Mesenchymal stem cell (in vitro differentiated cells and primary cell): ENCODE measurements around the gene DTX3.
A peak's percentile ranks its signal among the peaks of the same experiment; 100 is the strongest.
"Not testable (repeated sequence)": the region's sequence is repeated elsewhere in the genome, so short reads cannot be mapped to it uniquely, and the experiment has no call there.

Experiments used
- DNase-seq: peaks from one replicate; pipeline ENCODE4 v3.0.0-alpha.2; 2013
- H2AFZ ChIP-seq: one replicate; pipeline ENCODE4 v1.6.1; 2013; ENCODE audit warnings: low read depth, mild to moderate bottlenecking, control low read depth, inconsistent platforms, low read length, moderate library complexity
- H2AK5ac ChIP-seq: 2 replicates; pipeline ENCODE4 v1.6.1; 2013; ENCODE audit warnings: low read length, moderate library complexity, mild to moderate bottlenecking, inconsistent platforms; ENCODE audit not compliant: severe bottlenecking
- H2BK120ac ChIP-seq: one replicate; pipeline ENCODE4 v1.6.1; 2013; ENCODE audit warnings: low read depth, mild to moderate bottlenecking, inconsistent platforms, low read length, moderate library complexity
- H2BK12ac ChIP-seq, 2 experiments: one replicate each; pipeline ENCODE4 v1.6.1; 2013; ENCODE audit warnings: inconsistent platforms in 2 of 2, low read length in 2 of 2, mild to moderate bottlenecking in 2 of 2, moderate library complexity in 2 of 2, control low read depth in 1 of 2
- H2BK15ac ChIP-seq: one replicate; pipeline ENCODE4 v1.6.1; 2013; ENCODE audit warnings: mild to moderate bottlenecking, low read depth, inconsistent platforms; ENCODE audit not compliant: poor library complexity, severe bottlenecking
- H2BK5ac ChIP-seq: 2 replicates; pipeline ENCODE4 v1.6.1; 2013; ENCODE audit warnings: low read depth, mild to moderate bottlenecking, low read length, control low read depth, inconsistent platforms; ENCODE audit not compliant: poor library complexity, severe bottlenecking
- H3K14ac ChIP-seq, 2 experiments: one replicate each; pipeline ENCODE4 v1.6.1; 2013; ENCODE audit warnings: inconsistent platforms in 2 of 2, low read length in 2 of 2, control low read depth in 1 of 2, mild to moderate bottlenecking in 1 of 2, moderate library complexity in 1 of 2
- H3K18ac ChIP-seq, 2 experiments: one replicate each; pipeline ENCODE4 v1.6.1; 2013; ENCODE audit warnings: inconsistent platforms in 2 of 2, low read length in 2 of 2, control low read depth in 1 of 2, low read depth in 1 of 2, mild to moderate bottlenecking in 1 of 2
- H3K23ac ChIP-seq, 2 experiments: one replicate each; pipeline ENCODE4 v1.6.1; 2013; ENCODE audit warnings: inconsistent platforms in 2 of 2, low read length in 2 of 2, mild to moderate bottlenecking in 2 of 2, moderate library complexity in 2 of 2, control low read depth in 1 of 2
- H3K27ac ChIP-seq: 2 replicates; pipeline ENCODE4 v1.5.1; 2013; ENCODE audit warnings: mild to moderate bottlenecking, moderate library complexity, low read length, control low read depth, inconsistent platforms; ENCODE audit not compliant: poor library complexity, severe bottlenecking
- H3K27me3 ChIP-seq, 2 experiments: 2 replicates each; pipeline versions ENCODE4 v1.6.1 to v1.7.0; 2013; ENCODE audit warnings: low read length in 2 of 2, mild to moderate bottlenecking in 2 of 2, moderate library complexity in 2 of 2, control low read depth in 1 of 2, inconsistent platforms in 1 of 2; ENCODE audit not compliant: control insufficient read depth in 1 of 2, insufficient read depth in 1 of 2
- H3K36me3 ChIP-seq, 2 experiments: 2 replicates each; pipeline versions ENCODE4 v1.6.1 to v1.7.0; 2013; ENCODE audit warnings: low read length in 2 of 2, control low read depth in 1 of 2, inconsistent platforms in 1 of 2, low read depth in 1 of 2, mild to moderate bottlenecking in 1 of 2; ENCODE audit not compliant: insufficient read depth in 2 of 2, control insufficient read depth in 1 of 2
- H3K4ac ChIP-seq, 2 experiments: one replicate each; pipeline ENCODE4 v1.6.1; 2013; ENCODE audit warnings: inconsistent platforms in 2 of 2, low read length in 2 of 2, mild to moderate bottlenecking in 2 of 2, moderate library complexity in 2 of 2, control low read depth in 1 of 2, low read depth in 1 of 2
- H3K4me1 ChIP-seq: 2 replicates; pipeline ENCODE4 v1.6.1; 2013; ENCODE audit warnings: low read depth, low read length, control low read depth; ENCODE audit not compliant: control insufficient read depth, insufficient read depth
- H3K4me2 ChIP-seq: 2 replicates; pipeline ENCODE4 v1.6.1; 2013; ENCODE audit warnings: low read length, mild to moderate bottlenecking, inconsistent platforms; ENCODE audit not compliant: poor library complexity, severe bottlenecking
- H3K4me3 ChIP-seq, 2 experiments: 2 replicates each; pipeline versions ENCODE4 v1.5.1 to v1.7.0; 2013; ENCODE audit warnings: low read length in 2 of 2, mild to moderate bottlenecking in 2 of 2, control low read depth in 1 of 2, low read depth in 1 of 2; ENCODE audit not compliant: insufficient read depth in 1 of 2
- H3K79me1 ChIP-seq: replicated peaks from 2 replicates; pipeline ENCODE4 v1.6.1; 2013; ENCODE audit warnings: mild to moderate bottlenecking, control low read depth, low read length, inconsistent platforms; ENCODE audit not compliant: poor library complexity, severe bottlenecking
- H3K9ac ChIP-seq: 2 replicates; pipeline ENCODE4 v1.7.0; 2013; ENCODE audit warnings: mild to moderate bottlenecking, low read length, moderate library complexity
- H3K9me3 ChIP-seq: 2 replicates; pipeline ENCODE4 v1.7.0; 2013; ENCODE audit warnings: mild to moderate bottlenecking, low read length; ENCODE audit not compliant: control insufficient read depth
- H4K8ac ChIP-seq: one replicate; pipeline ENCODE4 v1.6.1; 2013; ENCODE audit warnings: inconsistent platforms, mild to moderate bottlenecking, low read length, moderate library complexity
- H4K91ac ChIP-seq: one replicate; pipeline ENCODE4 v1.6.1; 2013; ENCODE audit warnings: mild to moderate bottlenecking, low read length, inconsistent platforms
- WGBS: methylation state at CpG from one replicate; pipeline ENCODE4 v1.1.7; 2013; ENCODE audit warnings: mixed read lengths; 5-methylcytosine and 5-hydroxymethylcytosine counted together

DTX3 gene

DNA sequence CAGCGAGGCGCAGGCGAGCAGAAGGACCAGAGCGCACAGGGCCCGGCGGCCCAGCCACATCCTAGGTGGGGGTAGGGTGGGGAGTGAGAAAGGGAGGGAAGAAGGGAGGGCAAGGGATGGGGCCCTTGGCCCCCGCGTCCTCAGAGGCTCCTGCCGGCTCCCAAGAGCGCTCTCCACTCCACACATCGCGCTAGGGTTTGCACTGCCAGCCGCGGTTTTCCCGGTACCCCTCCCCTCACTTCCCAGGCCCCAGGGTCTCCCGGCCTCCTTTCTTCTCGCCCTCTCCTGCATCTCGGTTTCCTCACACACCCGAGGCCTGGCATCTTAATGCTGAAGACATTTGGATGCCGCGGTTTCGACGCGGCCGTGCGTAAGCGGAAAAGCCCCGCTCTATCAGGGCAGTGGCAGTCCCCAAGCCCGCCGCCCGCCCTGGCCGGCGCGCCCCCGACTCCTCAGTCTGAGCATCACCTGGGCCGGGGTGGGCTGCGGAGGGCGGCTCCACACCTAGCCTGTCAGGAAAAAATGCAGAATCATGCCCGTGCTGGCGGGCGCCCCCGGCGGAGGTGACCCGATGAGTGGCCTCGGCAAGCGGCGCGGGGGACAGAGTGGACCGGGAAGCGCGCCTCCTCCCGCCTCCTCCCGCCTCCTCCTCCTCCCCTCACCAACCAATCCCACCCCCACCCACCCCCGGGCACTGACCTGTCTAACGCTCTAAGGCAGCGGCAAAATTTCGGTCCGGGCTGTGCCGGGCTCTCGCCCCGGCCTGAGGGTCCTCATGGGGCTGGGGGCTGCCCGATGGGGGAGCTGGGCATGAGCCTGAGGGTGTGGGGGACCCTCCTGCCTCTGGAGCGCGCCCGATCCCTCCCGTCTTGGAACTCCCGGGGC, 27.7 kb downstream of the DTX3 start:
- DNase-seq = peak; percentile 32
- peak overlapping the region; percentile 45 to 66 for H3K4me3 ChIP-seq
- H2AK5ac ChIP-seq = no peak overlapping the region
- H3K9me3 ChIP-seq = no peaks in the 10 kb centered on the region
- under 1% methylated on average over 45 of the region's 67 CpGs for WGBS
- H2AFZ ChIP-seq = peak overlapping the region; percentile 78
- H3K36me3 ChIP-seq = no peaks in the 10 kb centered on the region
- H3K4me2 ChIP-seq = peak overlapping the region; percentile 100
- H3K18ac ChIP-seq = peak overlapping the region in 1 of 2 experiments; percentile 21
- H2BK12ac ChIP-seq = no peak overlapping the region
- H3K27me3 ChIP-seq = peaks cover 68 to 77% of the 10 kb centered on the region in 2 experiments
- H3K9ac ChIP-seq = no peak overlapping the region
- H4K91ac ChIP-seq = no peak overlapping the region
- no peaks in the 10 kb centered on the region for H3K79me1 ChIP-seq
- H4K8ac ChIP-seq = no peak overlapping the region
- H3K23ac ChIP-seq = no peak overlapping the region
- no peak overlapping the region for H2BK5ac ChIP-seq
- no peak overlapping the region for H2BK120ac ChIP-seq
- H3K27ac ChIP-seq = no peak overlapping the region
- H3K4ac ChIP-seq = no peak overlapping the region
- peak overlapping the region in 1 of 2 experiments; percentile 51 for H3K14ac ChIP-seq
- peaks cover 23% of the 10 kb centered on the region for H3K4me1 ChIP-seq
- peak overlapping the region; percentile 1 for H2BK15ac ChIP-seq

DNA sequence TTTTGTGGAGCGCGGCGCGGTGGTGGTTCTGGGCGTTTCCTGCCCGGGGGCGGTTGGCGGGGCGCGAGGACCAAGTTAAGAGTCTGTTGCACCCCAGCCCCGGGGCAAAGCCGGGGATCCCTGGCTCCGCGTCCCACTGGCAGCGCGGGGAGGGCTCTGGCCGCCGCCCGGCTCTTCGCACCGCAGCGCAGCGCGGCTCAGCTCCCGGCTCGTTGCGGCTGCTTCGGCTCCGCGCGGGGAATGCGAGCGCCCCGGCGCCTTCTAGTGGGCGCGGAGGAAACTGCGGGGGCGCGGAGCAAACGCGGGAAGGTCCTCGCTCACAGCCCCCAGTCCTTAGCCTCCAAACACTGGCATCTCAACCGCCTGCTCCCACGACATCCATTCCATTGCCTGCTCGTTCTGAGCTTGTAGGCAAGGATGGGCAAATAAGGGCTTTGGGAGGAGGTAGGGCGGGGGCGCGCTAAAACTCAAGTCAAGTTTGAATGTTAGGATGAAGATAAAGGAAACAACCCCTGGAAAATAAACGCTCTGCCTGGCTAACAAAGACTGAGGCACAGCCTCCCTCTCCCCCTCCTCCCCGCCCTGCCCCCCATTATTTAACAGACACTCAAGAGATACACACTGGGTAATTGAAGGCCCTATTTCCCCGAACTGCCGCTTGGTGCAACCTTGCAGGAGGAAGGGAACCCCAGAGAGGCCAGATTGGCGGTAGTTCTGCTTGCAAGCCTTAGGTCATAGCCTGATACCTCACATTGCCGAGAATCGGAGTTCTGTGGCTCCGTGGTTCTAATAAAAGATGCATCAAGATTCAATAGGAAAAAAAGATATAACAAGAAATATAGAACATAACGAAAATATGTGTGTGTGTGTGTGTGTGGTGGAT, 28.6 kb downstream of the DTX3 start, which contains the start of gene B4GALNT1:
TSS of gene B4GALNT1 (minus strand) at position 244 of the 883 bp plus-strand sequence. CDS start 1,069 bp downstream, outside the sequence.
- no peak within 1 kb of the TSS for H4K8ac ChIP-seq
- no peaks in the 10 kb centered on the region for H3K36me3 ChIP-seq
- H2BK15ac ChIP-seq = peak within 1 kb of the TSS; percentile 77
- H3K9ac ChIP-seq = no peak within 1 kb of the TSS
- no peaks in the 10 kb centered on the region for H3K79me1 ChIP-seq
- H3K27ac ChIP-seq = no peak within 1 kb of the TSS
- peak within 1 kb of the TSS; percentile 78 for H2AFZ ChIP-seq
- 8% methylated on average over 31 of the region's 58 CpGs for WGBS
- H2BK12ac ChIP-seq = no peak within 1 kb of the TSS
- H3K14ac ChIP-seq = peak within 1 kb of the TSS in 1 of 2 experiments; percentile 51
- peak; percentile 64 for DNase-seq
- H2BK5ac ChIP-seq = no peak within 1 kb of the TSS
- H4K91ac ChIP-seq = no peak within 1 kb of the TSS
- H3K4me1 ChIP-seq = peaks cover 16% of the 10 kb centered on the region
- no peak within 1 kb of the TSS for H3K4ac ChIP-seq
- peak within 1 kb of the TSS; percentile 45 to 66 for H3K4me3 ChIP-seq
- no peaks in the 10 kb centered on the region for H3K9me3 ChIP-seq
- no peak within 1 kb of the TSS for H2AK5ac ChIP-seq
- peaks cover 62 to 73% of the 10 kb centered on the region in 2 experiments for H3K27me3 ChIP-seq
- peak within 1 kb of the TSS in 1 of 2 experiments; percentile 21 for H3K18ac ChIP-seq
- peak within 1 kb of the TSS; percentile 100 for H3K4me2 ChIP-seq
- no peak within 1 kb of the TSS for H3K23ac ChIP-seq
- no peak within 1 kb of the TSS for H2BK120ac ChIP-seq

DNA sequence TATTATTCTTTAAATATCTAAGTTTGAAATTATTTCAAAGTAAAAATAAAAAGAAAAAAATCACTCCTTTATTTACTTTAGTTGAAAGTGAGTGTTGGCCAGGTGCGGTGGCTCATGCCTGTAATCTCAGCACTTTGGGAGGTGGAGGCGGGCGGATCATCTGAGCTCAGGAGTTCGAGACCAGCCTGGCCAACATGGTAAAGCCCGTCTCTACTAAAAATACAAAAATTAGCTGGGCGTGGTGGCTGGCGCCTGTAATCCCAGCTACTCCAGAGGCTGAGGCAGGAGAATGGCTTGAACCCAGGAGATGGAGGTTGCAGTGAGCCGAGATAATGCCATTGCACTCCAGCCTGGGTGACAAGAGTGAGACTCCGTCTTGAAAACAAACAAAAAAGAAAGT, 32.1 kb downstream of the DTX3 start:
- not testable (repeated sequence) for H3K36me3 ChIP-seq, H3K14ac ChIP-seq, H2BK5ac ChIP-seq, H3K9me3 ChIP-seq, H3K4ac ChIP-seq, H3K4me2 ChIP-seq, H3K18ac ChIP-seq, H3K9ac ChIP-seq, H2BK120ac ChIP-seq, H2BK12ac ChIP-seq, DNase-seq, H2AK5ac ChIP-seq, H3K27ac ChIP-seq, H4K8ac ChIP-seq, H2BK15ac ChIP-seq, H3K4me3 ChIP-seq, H2AFZ ChIP-seq, H3K79me1 ChIP-seq, H4K91ac ChIP-seq, H3K23ac ChIP-seq
- 86% methylated on average over 9 of the region's 9 CpGs for WGBS
- Histone ChIP-seq H3K27me3 (peaks cover 46 to 64% of the 10 kb centered on the region in 2 experiments), H3K4me1 (peaks cover 15% of the 10 kb centered on the region)

DNA sequence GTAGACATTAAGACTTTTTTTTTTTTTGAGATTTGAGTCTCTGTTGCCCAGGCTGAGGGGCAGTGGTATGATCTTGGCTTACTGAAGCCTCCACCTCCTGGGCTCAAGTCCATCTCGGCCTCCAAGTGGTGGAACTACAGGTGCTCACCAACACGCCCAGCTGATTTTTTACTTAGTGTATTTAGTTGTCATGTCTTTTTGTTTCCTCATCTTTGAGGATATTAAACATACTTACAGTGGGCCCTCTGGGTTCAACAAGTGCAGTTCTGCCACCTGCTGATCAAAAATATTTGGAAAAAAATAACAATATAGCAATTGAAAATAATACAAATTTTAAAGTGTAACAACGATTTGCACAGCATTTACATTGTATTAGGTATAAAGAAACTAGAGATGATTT, 32.7 kb downstream of the DTX3 start:
- no peaks in the 10 kb centered on the region for H3K9me3 ChIP-seq
- no peak overlapping the region for H3K27ac ChIP-seq
- no peak overlapping the region for H2BK120ac ChIP-seq
- DNase-seq = no peak
- no peak overlapping the region for H3K18ac ChIP-seq
- H2AFZ ChIP-seq = no peak overlapping the region
- H3K4me3 ChIP-seq = no peak overlapping the region
- no peak overlapping the region for H2BK12ac ChIP-seq
- no peak overlapping the region for H4K8ac ChIP-seq
- no peak overlapping the region for H3K9ac ChIP-seq
- H3K79me1 ChIP-seq = no peaks in the 10 kb centered on the region
- no peak overlapping the region for H2BK5ac ChIP-seq
- H2AK5ac ChIP-seq = no peak overlapping the region
- no peak overlapping the region for H4K91ac ChIP-seq
- peaks cover 9% of the 10 kb centered on the region for H3K4me1 ChIP-seq
- H3K36me3 ChIP-seq = no peaks in the 10 kb centered on the region
- 55% methylated on average over 2 of the region's 3 CpGs for WGBS
- H3K4ac ChIP-seq = no peak overlapping the region
- H3K14ac ChIP-seq = no peak overlapping the region
- no peak overlapping the region for H3K23ac ChIP-seq
- peaks cover 39 to 62% of the 10 kb centered on the region in 2 experiments for H3K27me3 ChIP-seq
- no peak overlapping the region for H3K4me2 ChIP-seq
- no peak overlapping the region for H2BK15ac ChIP-seq
